WERI-Rb-1 (cell line): ENCODE measurements around the gene DYNLRB1.

Source experiments
- DNase-seq: peaks from one replicate; pipeline ENCODE4 v3.0.0-alpha.2; 2020
- H3K27ac ChIP-seq: fragments of 250-450 bp; sonication (Bioruptor Pico); 2 replicates; pipeline ENCODE4 v1.5.1; 2020; ENCODE audit warnings: mild to moderate bottlenecking, moderate library complexity
- H3K27me3 ChIP-seq: fragments of 250-450 bp; sonication (Bioruptor Pico); 2 replicates; pipeline ENCODE4 v1.5.1; 2021; ENCODE audit warnings: mild to moderate bottlenecking, low read depth, moderate library complexity; ENCODE audit not compliant: insufficient read depth, severe bottlenecking
- H3K36me3 ChIP-seq: fragments of 250-450 bp; sonication (Bioruptor Pico); 2 replicates; pipeline ENCODE4 v1.5.1; 2020; ENCODE audit warnings: mild to moderate bottlenecking, moderate library complexity
- H3K4me3 ChIP-seq: 2 replicates; pipeline ENCODE4 v1.5.1; 2011; ENCODE audit warnings: low read depth, mild to moderate bottlenecking, control low read depth, low read length
- H3K9me3 ChIP-seq: fragments of 250-450 bp; sonication (Bioruptor Pico); 2 replicates; pipeline ENCODE4 v1.5.1; 2021; ENCODE audit warnings: mild to moderate bottlenecking, moderate library complexity; ENCODE audit not compliant: severe bottlenecking
- TF ChIP-seq, protein P1 (sequence below): IDR thresholded peaks from 2 replicates; pipeline ENCODE4 v1.5.1; 2011; ENCODE audit warnings: low read depth, mild to moderate bottlenecking, control low read depth, inconsistent platforms, low read length

The DYNLRB1 gene

DNA sequence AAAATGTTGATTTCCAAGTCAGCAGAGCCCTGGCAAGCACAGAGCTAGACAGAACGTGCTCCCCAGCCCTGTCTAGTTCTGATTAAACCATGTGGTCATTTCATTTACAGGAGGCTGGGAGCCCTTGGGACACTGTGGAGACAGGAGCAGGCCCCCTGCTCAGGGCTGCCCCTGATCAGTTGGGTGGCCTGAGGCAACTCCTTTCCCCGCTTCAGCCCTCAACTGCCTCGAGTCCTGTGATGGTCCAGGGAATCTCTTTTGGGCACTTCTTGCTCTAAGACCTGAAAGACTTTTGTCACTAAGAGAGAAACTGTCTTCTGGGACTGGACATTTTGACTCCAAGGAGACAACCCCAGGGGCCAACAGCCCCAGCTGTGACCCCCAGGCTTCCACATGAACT lies 13.5 kb downstream of the DYNLRB1 start:
- Histone ChIP-seq H3K27me3 (no peaks in the 10 kb centered on the region), H3K4me3 (no peak overlapping the region), H3K27ac (no peak overlapping the region), H3K9me3 (no peaks in the 10 kb centered on the region), H3K36me3 (peaks cover 64% of the 10 kb centered on the region)
- no peak for DNase-seq
- TF ChIP-seq, protein P1, sequence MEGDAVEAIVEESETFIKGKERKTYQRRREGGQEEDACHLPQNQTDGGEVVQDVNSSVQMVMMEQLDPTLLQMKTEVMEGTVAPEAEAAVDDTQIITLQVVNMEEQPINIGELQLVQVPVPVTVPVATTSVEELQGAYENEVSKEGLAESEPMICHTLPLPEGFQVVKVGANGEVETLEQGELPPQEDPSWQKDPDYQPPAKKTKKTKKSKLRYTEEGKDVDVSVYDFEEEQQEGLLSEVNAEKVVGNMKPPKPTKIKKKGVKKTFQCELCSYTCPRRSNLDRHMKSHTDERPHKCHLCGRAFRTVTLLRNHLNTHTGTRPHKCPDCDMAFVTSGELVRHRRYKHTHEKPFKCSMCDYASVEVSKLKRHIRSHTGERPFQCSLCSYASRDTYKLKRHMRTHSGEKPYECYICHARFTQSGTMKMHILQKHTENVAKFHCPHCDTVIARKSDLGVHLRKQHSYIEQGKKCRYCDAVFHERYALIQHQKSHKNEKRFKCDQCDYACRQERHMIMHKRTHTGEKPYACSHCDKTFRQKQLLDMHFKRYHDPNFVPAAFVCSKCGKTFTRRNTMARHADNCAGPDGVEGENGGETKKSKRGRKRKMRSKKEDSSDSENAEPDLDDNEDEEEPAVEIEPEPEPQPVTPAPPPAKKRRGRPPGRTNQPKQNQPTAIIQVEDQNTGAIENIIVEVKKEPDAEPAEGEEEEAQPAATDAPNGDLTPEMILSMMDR, result no peak

DNA sequence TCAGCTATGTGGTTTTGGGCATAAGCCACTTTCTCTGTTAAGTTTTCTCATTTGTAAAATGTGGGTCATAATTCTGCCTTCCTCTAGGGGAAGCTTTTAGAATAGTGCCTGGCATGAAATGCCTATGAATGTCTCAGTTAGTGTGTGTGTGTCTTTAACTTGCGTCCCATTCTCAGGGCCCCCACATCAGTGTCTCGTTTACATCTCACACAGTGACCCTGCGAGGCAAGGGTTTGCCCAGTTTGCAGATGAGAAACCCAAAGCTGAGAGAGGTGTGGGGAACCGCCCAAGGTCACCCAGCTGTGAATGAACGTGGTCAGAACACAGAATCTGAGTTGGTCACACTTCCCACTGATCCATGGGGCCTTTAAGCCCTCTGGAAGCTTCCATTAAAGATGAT lies 14.1 kb downstream of the DYNLRB1 start:
- Histone ChIP-seq H3K36me3 (peaks cover 68% of the 10 kb centered on the region), H3K9me3 (no peaks in the 10 kb centered on the region), H3K27me3 (no peaks in the 10 kb centered on the region), H3K4me3 (no peak overlapping the region), H3K27ac (no peak overlapping the region)
- TF ChIP-seq, protein P1, result no peak
- DNase-seq, result no peak

DNA sequence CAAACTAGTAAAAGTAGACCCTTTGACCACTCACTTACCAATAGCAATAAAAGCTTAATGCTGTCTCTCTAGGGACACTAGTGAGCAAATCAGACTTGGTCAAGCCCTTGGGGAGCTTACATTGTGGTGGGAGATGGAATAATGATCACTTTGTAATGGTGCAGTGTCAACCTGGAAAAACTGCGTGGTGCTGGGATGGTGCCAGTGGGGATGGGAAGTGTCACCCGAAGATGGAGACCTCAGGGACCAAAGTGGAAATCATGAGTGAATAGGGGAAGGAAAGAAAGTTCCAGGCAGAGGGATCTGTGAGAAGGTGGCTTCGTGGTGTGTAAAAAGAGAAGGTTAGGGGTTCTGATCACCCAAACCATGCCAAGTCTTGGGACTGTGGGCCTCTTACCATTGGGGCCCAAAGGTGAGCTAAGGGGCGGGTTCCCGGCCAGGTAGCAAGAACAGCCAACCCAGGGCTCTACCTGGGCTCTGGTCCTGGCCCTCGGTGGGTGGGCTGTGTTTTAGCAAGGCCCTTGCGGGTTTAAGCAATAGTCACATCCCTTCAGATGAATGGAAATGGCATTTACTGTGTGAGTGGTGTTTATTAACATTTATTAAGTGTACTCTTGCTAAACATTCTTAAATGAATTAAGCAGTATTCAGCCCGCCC lies 15.5 kb downstream of the DYNLRB1 start:
- TF ChIP-seq, protein P1, result no peak
- Histone ChIP-seq H3K36me3 (peaks cover 75% of the 10 kb centered on the region), H3K4me3 (no peak overlapping the region), H3K27ac (no peak overlapping the region), H3K9me3 (no peaks in the 10 kb centered on the region), H3K27me3 (no peaks in the 10 kb centered on the region)
- DNase-seq, result no peak

DNA sequence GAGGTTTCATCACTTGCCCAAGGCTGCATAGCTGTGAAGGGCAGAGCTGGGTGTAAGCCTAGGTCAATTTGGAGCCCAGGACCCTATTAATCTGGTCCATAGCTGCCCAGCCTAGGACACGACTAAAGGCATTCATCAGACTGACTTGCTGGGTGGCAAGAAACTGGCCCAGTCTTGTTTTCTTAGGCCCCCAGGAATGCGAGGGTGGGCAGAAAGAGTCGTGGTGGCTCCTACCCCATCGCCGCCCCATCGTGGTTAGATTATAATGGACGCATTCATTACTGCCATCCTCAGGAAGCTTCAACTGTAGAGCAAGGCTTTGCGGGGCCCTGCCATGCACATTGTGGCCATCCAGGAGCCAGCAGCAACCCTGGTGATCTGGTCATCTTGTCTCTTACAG lies 16.1 kb downstream of the DYNLRB1 start:
- no peaks in the 10 kb centered on the region for H3K27me3 ChIP-seq
- DNase-seq, result no peak
- H3K4me3 ChIP-seq, result no peak overlapping the region
- H3K36me3 ChIP-seq, result peaks cover 75% of the 10 kb centered on the region
- no peak overlapping the region for H3K27ac ChIP-seq
- TF ChIP-seq, protein P1, result no peak
- no peaks in the 10 kb centered on the region for H3K9me3 ChIP-seq

DNA sequence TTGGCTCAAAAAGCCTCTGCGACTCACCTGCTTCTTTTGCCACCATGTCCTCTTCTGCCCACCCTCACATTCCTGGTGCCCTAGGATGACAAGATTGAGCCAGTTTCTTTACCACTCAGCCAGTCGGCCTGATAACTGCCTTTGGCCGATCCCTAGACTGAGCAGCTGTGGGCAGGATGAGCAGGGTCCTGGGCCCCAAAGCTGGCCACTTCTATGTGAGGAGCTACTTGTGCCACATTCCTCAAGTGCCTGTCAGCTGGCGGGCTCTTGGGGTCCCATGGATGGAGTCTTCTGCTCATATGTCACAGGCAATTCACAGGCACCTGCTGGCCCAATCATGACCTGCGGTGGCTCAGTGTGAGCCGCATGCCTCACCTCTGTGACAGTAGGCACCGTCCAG lies 16.5 kb downstream of the DYNLRB1 start:
- TF ChIP-seq, protein P1, result no peak
- Histone ChIP-seq H3K27ac (no peak overlapping the region), H3K9me3 (no peaks in the 10 kb centered on the region), H3K4me3 (no peak overlapping the region), H3K36me3 (peaks cover 75% of the 10 kb centered on the region), H3K27me3 (no peaks in the 10 kb centered on the region)
- DNase-seq, result no peak
